NCI-H2029 (cell line): ENCODE measurements around the gene GEMIN5.
"Not testable (repeated sequence)": the region's sequence is repeated elsewhere in the genome, so short reads cannot be mapped to it uniquely, and the experiment has no call there.

Source experiments
- DNase-seq: peaks from one replicate; lab custom pipeline; 2025; lab: John Stamatoyannopoulos, UW

GEMIN5 gene

GRCh38 chr5:154937718-154938466 lies at the start of gene GEMIN5:
Gene GEMIN5 (minus strand): TSS chr5:154938211. CDS start chr5:154938133, 78 bp downstream.
- peak; percentile 91 for DNase-seq

- DNase-seq = no peak
These were observed 48.1 kb upstream of the GEMIN5 start for GRCh38 chr5:154986151-154986550.

GRCh38 chr5:154984946-154985516 lies 47.0 kb upstream of the GEMIN5 start:
- no peak for DNase-seq

- DNase-seq = not testable (repeated sequence)
These were observed 40.3 kb upstream of the GEMIN5 start for GRCh38 chr5:154978294-154978693.

GRCh38 chr5:154977409-154977808 lies 39.4 kb upstream of the GEMIN5 start:
- no peak for DNase-seq

GRCh38 chr5:154976082-154976481 lies 38.1 kb upstream of the GEMIN5 start:
- not testable (repeated sequence) for DNase-seq

- DNase-seq = peak; percentile 17
These were observed 34.6 kb upstream of the GEMIN5 start for GRCh38 chr5:154972476-154973080.

- no peak for DNase-seq
These were observed 33.5 kb upstream of the GEMIN5 start for GRCh38 chr5:154971501-154971900.

- DNase-seq = no peak
These were observed 32.7 kb upstream of the GEMIN5 start for GRCh38 chr5:154970759-154971158.

- no peak for DNase-seq
These were observed 30.9 kb upstream of the GEMIN5 start for GRCh38 chr5:154968953-154969352.

GRCh38 chr5:154967421-154968024 lies 29.5 kb upstream of the GEMIN5 start:
- no peak for DNase-seq

- no peak for DNase-seq
These were observed 28.9 kb upstream of the GEMIN5 start for GRCh38 chr5:154966874-154967273.

- no peak for DNase-seq
These were observed 28.2 kb upstream of the GEMIN5 start for GRCh38 chr5:154966081-154966841.

GRCh38 chr5:154962494-154962893 lies 24.5 kb upstream of the GEMIN5 start:
- no peak for DNase-seq

GRCh38 chr5:154956712-154957111 lies 18.7 kb upstream of the GEMIN5 start:
- DNase-seq = no peak

- DNase-seq = no peak
These were observed 11.8 kb upstream of the GEMIN5 start for GRCh38 chr5:154949781-154950180.

- no peak for DNase-seq
These were observed 10.3 kb upstream of the GEMIN5 start for GRCh38 chr5:154948313-154948712.

GRCh38 chr5:154947778-154948177 lies 9.8 kb upstream of the GEMIN5 start:
- DNase-seq = no peak

- no peak for DNase-seq
These were observed 7.8 kb upstream of the GEMIN5 start for GRCh38 chr5:154945695-154946301.

GRCh38 chr5:154944716-154945115 lies 6.7 kb upstream of the GEMIN5 start:
- DNase-seq = no peak

- no peak for DNase-seq
These were observed 5.5 kb upstream of the GEMIN5 start for GRCh38 chr5:154943527-154943926.
